ENCODE results near the gene L3MBTL3. TPM values are rescaled to one million over a fixed set of nuclear protein-coding genes. Genes with fewer than 3 reads are reported as not detected.

The L3MBTL3 gene
- polyA plus RNA-seq (2013, experiment 1 of 2; ENCODE audit: insufficient read length) = 9.4 TPM
- polyA plus RNA-seq (2013, experiment 2 of 2; ENCODE audit: insufficient read length) = 8.8 TPM

DNA sequence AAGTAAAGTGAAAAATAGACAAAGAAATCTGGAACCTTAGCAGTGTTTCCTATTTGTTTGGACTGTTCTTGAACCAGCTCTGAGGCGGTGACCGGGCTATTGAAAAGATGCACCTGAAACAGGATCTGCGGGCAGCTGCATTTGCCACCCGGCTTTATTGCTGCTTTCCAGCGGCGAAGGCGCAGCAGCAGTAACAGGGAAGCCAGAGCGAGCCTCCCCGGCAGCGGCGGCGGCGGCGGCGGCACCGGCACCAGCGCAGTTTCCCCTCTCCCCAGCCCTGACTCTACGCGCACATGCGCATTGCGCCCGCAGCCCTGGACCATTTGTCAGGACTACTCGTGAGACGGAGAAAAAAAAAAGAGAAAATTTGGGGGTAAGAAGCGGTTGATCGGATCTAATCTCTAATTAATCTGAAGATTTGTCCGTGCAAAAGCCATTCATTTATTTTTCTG lies at the start of gene L3MBTL3:
Gene L3MBTL3, plus strand, starts transcription at position 290 of the 452 bp plus-strand sequence. CDS start 24,119 bp downstream, outside the sequence.
- DNase-seq = peak; percentile 87

DNA sequence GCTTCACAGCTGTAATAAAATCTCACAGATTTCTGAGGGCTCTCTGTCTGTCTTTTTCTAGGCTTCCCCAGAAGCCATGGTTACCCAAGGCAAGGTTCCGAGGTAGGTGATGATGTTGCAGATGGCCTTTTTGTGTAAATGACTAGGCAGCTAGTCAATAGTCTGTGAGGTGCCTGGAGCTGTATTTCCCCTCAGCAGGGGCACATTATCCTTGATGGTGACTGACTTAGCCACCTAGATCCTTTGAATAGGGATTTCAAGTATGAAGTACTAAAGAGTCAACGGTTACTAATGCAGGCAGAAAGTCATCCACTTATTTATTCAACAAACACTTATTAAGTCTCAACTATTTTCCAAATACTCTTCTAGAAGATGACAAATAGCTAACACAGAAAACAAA lies 49.3 kb upstream of the L3MBTL3 start:
- no peak for DNase-seq

DNA sequence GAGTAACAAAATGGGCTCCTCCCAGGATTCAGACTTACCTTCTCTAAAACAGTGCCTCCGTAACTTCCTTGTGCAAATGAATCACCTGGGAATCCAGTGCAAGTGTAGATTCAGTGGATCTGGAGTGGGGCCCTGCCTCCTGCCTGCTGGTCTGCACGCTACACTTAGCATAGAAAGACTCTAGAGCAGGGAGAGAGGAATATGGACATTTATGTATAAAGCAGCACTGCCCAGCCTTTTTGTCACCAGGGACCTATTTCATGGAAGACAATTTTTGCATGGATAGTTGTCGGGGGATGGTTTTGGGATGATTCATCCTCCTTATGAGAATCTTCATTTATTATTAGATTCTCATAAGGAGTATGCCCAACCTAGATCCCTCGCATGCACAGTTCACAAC lies 42.3 kb upstream of the L3MBTL3 start:
- no peak for DNase-seq

DNA sequence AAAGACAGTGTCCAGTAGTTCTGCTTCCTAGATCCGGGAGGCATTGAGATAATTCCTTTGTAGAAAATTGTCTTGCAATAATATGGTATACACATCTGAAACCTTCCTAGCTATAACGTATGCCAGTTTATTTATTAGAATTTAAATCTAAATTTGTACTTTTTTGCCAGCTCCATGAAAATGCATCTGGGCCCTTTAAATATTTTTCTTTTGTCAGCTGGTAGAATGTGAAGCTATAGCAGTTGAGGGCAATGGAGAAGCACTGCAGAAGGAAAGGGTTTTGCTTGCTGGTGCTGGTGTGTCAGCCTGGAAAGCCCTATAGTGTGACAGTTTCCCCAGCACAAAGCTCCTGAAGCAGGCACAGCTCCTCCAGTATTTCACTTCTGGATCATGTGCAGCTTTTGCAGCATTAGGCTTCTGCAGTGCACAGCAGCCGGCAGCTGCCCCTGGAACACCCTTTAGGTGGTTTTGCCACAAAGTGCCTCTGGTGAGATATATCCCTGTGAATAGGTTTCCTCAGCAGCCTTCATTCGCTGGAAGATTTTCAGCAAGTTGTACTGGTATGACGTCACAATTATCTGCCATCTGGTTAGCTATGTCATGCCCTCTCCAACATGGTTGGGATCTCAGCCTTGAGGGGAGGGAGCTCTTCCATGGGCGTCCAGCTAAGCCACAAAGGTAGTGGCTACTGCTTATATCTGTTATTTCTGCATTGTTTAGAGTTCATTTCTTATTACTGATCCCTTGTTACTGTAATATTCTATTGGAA lies 40.0 kb upstream of the L3MBTL3 start:
- DNase-seq = no peak

DNA sequence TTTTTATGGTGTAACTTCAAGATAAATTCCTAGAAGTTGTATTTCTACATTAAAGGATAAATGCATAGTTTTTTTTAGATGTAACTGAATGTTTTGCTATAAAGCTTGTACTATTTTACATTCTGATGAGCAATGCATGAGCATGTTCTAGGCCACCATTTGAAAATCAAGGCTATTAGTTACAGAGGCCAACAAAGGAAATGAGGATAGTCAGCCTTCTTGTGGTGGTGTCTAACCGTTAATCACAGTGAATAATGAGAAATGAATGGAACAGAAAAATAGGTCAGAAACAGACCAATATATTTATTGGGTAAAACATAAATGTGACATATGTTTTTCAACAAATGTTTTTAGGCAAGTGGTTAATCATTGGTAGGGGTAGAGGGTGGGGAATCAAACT lies 37.6 kb upstream of the L3MBTL3 start:
- no peak for DNase-seq

DNA sequence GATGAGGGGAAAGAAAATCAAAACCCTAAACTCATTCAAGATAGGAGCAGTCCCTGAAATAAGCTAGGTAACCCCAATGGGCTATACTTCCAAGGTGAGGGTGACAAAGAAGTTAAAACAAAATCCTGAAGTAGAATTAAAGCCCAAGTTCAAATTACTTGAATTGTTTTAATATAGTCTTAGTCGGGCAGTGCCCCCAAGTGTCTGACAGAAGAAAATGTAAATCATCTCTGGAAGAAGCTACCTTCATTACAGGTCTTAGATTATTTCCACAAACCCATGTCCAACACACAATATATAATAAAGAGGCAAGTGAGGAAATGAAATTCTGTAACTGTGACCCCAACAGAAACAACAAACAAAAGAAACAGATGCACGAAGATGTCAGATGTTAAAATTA lies 36.8 kb upstream of the L3MBTL3 start:
- peak; percentile 4 for DNase-seq

DNA sequence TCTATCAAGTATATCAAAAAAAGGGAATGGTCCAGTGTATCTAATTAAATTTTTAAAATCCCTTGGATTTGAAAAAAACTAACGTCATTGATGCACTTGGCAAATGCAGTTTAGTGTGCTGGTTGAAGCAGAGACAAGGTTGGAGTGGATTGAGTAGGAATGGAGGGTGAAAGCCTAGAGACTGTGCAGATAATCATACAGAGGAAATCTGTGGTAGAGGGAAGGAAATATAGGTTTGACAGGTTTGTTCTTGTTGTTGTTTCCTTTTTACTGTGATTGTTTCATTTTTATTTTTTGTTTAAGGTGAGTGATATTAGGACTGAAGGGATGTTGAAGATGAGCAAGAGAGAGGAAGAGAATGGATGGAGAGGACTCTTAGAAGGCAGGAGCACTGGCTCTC lies 29.0 kb upstream of the L3MBTL3 start:
- DNase-seq = no peak

DNA sequence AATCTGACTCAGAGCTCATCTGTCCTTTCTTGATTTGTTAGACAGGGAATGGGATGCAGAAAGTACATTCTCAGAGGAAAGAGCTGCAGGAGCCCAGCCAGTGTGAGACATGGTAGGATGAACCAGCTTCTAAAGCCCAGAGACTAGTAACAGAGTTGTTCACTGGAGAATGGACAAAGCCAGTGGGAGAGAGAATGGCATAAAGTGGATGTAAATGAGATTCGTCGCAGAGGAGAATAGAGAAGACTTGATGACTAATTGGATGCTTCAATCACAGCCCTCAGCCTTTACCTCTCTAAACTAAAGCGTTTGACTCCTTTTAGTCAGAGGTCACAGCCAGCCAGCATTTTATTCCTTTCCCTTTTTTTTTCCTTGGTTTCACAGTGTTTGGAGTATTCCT lies 25.5 kb upstream of the L3MBTL3 start:
- no peak for DNase-seq

DNA sequence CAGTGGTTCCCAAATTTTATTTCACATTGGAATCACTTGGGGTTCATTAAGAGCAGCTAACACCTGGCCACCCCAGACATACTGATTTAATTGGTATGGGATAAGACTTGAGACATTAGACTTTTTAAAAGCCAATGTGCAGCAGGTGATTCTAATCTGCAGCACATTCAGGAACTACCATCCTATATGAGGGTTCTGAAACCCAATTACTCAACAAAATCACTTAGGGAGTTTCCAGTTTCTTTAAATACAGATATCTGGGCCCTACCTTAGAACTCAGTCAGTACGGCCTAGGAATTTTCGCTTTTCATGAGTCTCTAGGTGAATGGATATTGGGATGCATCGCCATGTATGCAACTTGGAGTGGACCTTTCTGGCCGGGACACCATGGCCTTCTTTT lies 24.0 kb upstream of the L3MBTL3 start:
- DNase-seq = no peak

DNA sequence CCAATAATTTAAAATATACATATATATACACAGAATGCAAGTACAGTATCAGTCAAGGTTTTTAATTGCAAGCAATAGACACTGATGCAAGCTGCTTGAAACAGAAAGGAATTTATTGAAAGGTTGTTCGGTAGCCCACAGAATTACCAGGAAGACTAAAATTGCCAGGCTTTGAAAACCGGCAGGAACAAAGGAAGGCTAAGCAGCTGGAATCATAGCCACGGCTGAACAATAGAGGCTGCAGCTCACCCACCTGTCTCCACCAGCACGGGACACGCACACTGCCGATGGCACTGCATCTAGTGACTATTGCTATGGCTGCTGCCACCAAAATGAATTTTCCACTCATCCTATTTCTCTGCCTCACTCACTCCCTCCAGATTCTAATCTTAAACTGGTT lies 22.0 kb upstream of the L3MBTL3 start:
- no peak for DNase-seq

DNA sequence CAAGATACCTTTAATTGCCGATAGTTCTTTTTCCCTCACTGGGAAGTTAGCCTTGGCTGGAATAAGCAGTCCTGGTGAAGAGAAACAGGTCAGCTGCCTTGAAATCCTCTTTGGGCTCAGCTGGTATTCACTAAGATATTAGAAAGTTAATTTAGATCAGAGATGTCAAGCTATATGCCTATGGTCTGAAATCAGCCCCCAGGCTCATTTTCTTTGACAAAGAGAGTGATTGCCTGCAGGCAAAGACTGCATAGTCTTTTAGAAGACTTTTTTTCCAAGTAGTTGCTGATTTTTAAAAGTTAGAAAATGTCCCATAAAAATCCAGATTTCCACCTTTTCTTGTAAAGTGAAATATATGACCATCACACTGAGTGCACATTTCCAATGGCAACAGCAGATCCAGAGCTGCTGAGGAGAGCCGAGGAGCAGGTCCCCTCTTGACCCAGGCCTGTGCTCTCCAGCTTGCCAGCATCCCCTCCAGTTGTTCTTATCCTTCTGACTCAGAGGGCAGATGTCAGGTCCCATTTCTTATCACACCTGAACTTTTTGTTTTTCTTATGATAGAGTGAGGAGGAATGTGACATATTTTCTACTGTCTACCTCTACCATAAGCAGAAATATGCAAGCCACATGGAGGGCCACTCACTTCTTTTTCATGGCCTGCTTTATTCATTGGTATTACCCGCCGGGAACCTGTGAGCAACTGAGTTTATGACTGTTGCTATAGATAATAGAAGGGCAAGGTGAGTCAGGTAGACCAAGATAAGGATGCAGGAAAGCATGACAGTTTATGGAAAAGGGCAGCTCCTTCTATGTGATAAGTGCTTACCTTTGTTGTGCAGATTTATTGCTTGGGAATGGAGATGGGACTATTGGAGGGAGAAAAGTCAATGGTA lies 17.6 kb upstream of the L3MBTL3 start:
- no peak for DNase-seq

DNA sequence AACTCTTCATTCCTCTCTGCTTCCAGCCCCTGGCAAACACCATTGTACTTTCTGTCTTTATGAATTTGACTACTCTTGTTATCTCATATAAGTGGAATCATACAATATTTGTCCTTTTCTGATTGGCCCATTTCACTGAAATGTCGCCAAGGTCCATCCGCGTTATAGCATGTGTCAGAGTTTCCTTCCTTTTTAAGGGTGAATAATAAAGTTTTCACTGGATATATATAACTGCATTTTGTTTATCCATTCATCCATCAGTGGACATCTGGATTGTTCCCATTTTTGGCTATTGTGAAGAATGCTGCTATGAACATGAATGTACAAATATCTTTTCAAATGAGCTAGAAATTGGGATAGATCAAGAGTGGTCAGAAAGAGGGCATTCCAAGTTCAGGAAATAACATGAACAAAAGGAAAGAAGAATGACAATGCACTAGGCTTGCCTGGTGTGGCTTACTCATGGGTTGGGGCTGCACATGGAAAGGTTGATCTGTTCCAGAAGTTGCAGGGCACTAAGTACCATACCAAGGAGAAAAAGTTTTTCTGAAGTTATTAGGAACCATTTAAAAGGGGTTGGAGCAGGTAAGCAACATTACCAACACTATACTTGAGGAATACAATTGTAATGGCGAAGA lies 10.0 kb upstream of the L3MBTL3 start:
- no peak for DNase-seq

DNA sequence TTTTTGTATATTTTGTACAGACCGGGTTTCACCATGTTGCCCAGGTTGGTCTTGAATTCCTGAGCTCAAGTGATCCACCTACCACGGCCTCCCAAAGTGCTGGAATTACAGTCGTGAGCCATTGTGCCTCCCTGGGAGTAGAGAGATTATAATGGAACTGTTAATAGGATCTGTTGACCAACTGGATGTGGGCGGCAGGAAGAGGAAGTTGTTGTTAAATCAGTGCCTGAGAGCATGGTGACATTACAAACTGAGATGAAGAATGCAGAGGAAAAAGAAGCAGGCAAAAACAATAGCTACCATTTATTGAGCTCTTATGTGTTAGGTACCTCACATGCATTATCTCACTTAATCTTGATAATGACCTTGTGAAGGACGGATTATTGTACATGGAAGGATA lies 9.2 kb upstream of the L3MBTL3 start:
- DNase-seq = no peak

DNA sequence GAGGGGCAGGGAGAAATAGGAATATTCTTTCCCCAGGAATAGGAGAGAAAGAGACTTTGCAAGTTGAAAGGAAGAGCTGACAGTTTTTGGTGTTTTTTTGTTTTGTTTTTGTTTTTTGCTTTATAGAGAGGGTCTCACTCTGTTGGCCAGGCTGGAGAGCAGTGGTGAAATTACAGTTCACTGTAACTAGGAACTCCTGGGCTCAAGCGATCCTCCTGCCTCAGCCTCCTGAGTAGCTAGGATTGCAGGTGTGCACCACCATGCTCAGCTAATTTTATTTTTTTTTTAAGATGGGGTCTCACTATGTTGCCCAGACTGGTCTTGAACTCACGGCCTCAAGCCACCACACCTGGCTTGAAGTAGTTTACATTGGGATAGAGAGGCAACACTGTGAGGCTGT lies 8.0 kb upstream of the L3MBTL3 start:
- DNase-seq = no peak

DNA sequence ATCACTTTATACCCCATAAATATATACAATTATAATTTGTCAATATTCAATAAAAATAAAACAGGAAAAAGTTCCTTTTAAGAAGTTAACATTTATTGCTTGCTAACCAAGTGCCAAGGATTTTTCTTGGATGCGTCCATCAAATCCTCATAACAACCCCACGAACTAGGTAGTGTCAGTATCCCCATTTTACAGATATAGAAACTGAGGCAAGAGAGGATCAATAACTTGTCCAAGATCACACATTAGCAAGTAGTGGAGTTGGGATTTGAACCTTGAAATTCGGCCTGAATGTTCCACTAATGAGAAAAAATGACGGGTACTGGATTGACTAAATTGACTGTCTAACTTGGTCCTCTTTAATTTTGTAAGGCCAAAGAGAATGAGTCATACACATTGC lies 5.7 kb upstream of the L3MBTL3 start:
- DNase-seq = no peak

DNA sequence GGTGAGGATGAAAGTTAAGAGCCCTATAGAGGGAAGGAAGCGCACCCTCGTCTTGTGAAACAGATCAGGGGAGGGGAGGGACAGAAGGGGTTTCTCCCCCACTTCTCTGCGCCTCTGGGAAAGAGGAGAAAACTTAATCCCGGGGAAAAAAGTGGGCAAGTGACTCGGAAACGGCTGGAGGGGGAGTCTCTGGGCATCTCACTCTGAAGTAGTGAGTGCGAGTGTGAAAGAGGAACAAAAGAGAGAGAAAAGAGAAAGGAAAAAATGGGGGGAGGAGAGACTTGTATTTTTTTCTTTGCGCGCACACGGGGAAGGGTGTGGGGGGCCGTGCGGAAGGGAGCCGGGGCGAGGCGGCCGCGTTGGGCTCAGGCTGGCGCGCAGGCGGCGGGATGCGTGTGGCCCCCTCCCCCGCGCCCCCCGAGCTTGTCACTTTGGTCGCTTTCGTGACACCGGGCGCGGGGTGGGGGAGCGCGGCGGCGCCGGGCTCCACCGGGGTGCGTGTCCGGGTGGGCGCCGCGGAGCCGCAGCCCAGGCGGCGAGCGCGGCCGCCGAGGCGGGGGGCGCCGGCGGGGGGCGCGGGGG lies 454 bp downstream of the L3MBTL3 start:
- DNase-seq = peak; percentile 12

DNA sequence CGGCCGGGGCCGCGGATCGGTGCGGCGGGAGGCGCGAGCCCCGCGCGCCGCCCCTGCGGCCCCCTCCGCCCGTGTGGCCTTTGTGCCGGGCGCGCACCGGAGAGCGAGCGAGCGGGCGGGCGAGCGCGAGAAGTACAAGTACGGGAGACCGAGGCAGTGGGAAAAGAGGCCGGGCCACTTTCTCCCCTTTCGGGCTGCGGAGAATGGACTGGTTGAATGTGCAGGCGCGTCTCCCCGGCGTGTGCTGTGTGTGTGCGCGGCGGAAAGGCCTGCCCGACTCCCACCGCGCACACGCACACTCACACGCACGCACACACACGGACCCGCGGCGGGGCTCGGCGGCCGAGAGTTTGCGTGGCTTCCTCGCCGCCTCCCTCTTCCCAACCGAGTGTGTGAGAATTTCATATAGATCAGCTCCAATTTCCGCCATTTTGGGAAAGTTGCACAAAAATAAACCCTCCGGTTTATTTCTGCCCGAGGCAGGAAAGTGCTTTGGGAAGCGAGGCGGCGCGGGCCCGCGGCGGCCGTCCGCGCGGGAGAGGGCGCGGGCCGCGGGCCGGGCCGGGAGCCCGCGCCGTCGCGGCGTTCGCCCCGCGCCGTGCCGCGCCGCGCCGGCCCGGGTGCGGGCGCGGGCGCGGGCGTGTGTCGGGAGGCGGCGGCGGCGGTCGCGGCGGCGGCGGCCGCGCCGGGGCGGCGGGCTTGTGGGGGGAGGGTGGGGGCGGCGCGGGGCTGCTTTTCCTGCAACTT lies 1.1 kb downstream of the L3MBTL3 start:
- peak; percentile 42 for DNase-seq

DNA sequence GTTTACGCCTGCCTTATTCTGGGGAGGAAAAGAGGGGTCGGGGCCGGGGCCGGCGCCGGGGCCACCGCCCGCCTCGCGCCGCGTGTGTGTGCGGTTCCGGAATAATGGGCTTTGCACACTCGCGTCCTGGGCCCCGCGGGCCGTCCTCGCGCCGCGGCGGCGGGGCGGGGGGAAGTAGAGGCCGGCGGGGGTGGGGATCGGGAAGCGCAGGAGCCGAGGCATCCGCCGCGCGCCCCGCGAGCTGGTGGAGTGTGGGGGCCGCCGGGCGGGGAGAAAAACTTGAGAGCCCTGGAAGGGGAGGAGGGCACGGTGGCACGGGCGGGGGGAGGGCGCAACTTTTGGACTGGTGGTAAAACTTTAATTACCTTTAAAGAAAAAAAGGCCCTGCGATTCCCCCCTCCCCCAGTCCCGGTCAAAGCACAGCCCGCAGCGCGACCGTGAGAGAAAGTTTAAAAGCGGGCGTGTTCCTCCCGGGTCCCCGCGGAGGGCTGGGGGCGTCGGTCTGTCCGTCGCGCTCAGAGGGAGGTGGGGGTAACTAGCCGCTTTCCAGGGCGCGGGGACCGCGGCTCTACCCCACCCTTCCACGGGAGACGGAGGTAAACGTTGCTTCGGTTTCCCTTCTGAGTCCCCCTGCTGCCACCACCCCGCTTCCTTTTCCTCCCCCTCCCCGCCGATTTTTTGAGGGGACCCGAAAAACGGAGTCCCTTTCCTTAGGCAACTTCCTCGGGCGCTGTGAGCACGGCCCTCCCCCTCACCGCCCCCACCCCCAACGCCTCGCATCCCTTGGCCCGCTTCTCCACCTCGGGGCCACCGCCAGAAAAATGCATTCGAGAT lies 1.9 kb downstream of the L3MBTL3 start:
- DNase-seq = peak; percentile 14

DNA sequence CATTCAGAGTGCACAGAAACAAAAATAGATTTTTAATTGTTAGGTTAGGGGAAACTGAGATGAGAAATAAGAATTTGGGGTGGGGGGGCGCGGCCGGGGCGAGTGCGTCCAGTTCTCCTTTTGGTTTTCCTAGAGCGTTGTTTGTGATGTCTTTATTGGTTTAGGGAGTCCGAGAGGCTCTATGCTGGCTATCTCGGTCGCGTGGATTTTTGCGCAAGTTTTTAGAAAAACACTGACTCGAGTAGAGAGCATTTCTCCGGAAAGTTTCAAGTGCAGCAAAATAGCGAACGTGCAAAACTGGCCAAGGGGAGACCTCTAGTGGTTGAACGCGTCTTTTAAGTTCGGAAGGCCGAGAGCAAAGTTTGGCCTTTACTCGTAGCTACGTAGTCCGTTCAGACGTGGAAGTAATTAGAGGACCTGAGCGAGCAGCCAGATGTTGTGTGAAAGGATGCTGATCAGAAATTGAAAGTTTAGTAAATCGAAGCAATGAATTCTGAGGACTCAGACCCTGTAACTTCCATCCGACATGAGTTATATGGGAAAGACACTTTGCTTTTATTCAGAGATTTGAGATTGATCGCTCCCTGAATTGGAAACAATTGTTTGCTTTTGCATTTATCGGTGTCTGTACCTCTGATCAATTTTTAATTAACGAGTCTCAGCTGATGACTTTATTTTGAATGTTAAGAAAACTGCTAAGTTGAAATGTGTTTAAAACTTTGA lies 2.7 kb downstream of the L3MBTL3 start:
- DNase-seq = peak; percentile 90

DNA sequence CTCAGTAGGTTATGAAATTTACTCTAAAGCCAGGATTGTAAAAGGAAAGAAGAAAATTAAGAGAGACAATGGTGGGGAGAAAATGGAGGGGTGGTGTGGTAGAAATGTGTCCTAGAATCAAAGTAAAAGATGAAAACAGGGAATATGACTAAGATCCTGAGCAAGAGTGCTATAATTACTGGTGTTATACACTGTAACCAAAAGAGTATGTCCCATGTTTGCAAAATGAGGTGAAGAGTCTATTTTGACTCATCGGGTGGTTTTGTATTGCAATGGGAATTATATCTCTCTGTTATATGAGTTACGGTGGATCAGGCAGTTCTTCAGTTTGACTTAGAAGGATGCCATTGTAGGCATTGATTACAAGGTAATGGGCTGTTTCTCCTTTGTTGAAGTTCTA lies 8.5 kb downstream of the L3MBTL3 start:
- DNase-seq = no peak

Data from fibroblast of skin of scalp (primary cell).